K562 (cell line): ENCODE results near the gene CMIP. TPM values are rescaled to one million over a fixed set of nuclear protein-coding genes. Genes with fewer than 3 reads are reported as not detected.
A peak's percentile ranks its signal among the peaks of the same experiment; 100 is the strongest.

ENCODE experiments used
- CCNT2 ChIP-seq: IDR thresholded peaks from 2 replicates; pipeline ENCODE4 v1.6.1; 2011; ENCODE audit warnings: borderline replicate concordance, low read depth, mild to moderate bottlenecking, moderate library complexity, mixed read lengths, low read length; ENCODE audit not compliant: insufficient read length; ENCODE audit errors: extremely low read depth
- CHD4 ChIP-seq: fragments of 200-600 bp; sonication (generic); IDR thresholded peaks from 3 replicates; pipeline ENCODE4 v1.6.1; 2012; ENCODE audit warnings: low read depth, mild to moderate bottlenecking, mixed read lengths, low read length, inconsistent platforms; ENCODE audit not compliant: insufficient read depth, insufficient replicate concordance, poor library complexity, severe bottlenecking
- CTBP1 ChIP-seq: fragments of 450-650 bp; IDR thresholded peaks from 2 replicates; pipeline ENCODE4 v1.6.1; 2016; ENCODE audit warnings: borderline replicate concordance
- DDX20 ChIP-seq: fragments of 450-650 bp; IDR thresholded peaks from 2 replicates; pipeline ENCODE4 v1.6.1; 2016; ENCODE audit warnings: missing genetic modification characterization, low read depth, mild to moderate bottlenecking, missing compliant biosample characterization, moderate library complexity
- E2F3 ChIP-seq: fragments of 250-450 bp; sonication (Bioruptor Pico); IDR thresholded peaks from 2 replicates; pipeline ENCODE4 v1.4.0; 2020; ENCODE audit warnings: mild to moderate bottlenecking
- GTF2A2 ChIP-seq: IDR thresholded peaks from 2 replicates; pipeline ENCODE4 v1.6.1; 2016; ENCODE audit warnings: mild to moderate bottlenecking, missing genetic modification characterization, missing compliant biosample characterization
- HEY1 ChIP-seq: fragments of 250-450 bp; sonication (Bioruptor Pico); IDR thresholded peaks from 2 replicates; pipeline ENCODE4 v1.5.0; 2020; ENCODE audit warnings: mild to moderate bottlenecking, moderate library complexity, borderline replicate concordance
- HOMEZ ChIP-seq: fragments of 250-450 bp; sonication (Bioruptor Pico); IDR thresholded peaks from 2 replicates; pipeline ENCODE4 v1.4.0; 2020; ENCODE audit warnings: mild to moderate bottlenecking, moderate library complexity
- LCOR ChIP-seq: sonication (generic); formaldehyde crosslinking; IDR thresholded peaks from 2 replicates; pipeline ENCODE4 v1.8.0; 2022; ENCODE audit warnings: mild to moderate bottlenecking, missing genetic modification reagents
- MAZ ChIP-seq, 2 experiments: fragments of 450-650 bp in 1 of 2; sonication (generic) in 1 of 2; formaldehyde crosslinking; IDR thresholded peaks in 1 of 2; conservative IDR thresholded peaks in 1 of 2; 2 replicates each; pipeline versions ENCODE4 v1.4.0 to v1.5.0; 2020; ENCODE audit warnings: mild to moderate bottlenecking in 1 of 2, missing genetic modification reagents in 1 of 2
- MEIS2 ChIP-seq: fragments of 450-650 bp; IDR thresholded peaks from 2 replicates; pipeline ENCODE4 v1.6.1; 2014; ENCODE audit warnings: mild to moderate bottlenecking; ENCODE audit not compliant: partially characterized antibody
- PHF21A ChIP-seq: fragments of 450-650 bp; IDR thresholded peaks from 2 replicates; pipeline ENCODE4 v1.6.1; 2017; ENCODE audit warnings: low read depth, borderline replicate concordance
- POLR2G ChIP-seq: fragments of 200-400 bp; formaldehyde crosslinking; IDR thresholded peaks from 2 replicates; pipeline ENCODE4 v1.6.1; 2017; ENCODE audit warnings: low read depth, mild to moderate bottlenecking, antibody characterized with exemption, low read length, moderate library complexity
- RB1 ChIP-seq: fragments of 450-650 bp; IDR thresholded peaks from 2 replicates; pipeline ENCODE4 v1.6.1; 2017; ENCODE audit warnings: low read depth, mild to moderate bottlenecking
- RBM17 ChIP-seq: fragments of 200-400 bp; formaldehyde crosslinking; IDR thresholded peaks from 2 replicates; pipeline ENCODE4 v1.6.1; 2017; ENCODE audit warnings: low read depth, mild to moderate bottlenecking, low read length, borderline replicate concordance
- SMAD3 ChIP-seq: fragments of 450-650 bp; formaldehyde crosslinking; conservative IDR thresholded peaks from 2 replicates; pipeline ENCODE4 v1.4.0; 2020; ENCODE audit warnings: mild to moderate bottlenecking
- SUPT5H ChIP-seq: fragments of 450-650 bp; IDR thresholded peaks from 2 replicates; pipeline ENCODE4 v1.6.1; 2016
- TCFL5 ChIP-seq: fragments of 250-450 bp; sonication (Bioruptor Pico); conservative IDR thresholded peaks from 2 replicates; pipeline ENCODE4 v1.6.1; 2021; ENCODE audit warnings: mild to moderate bottlenecking, moderate library complexity, matching md5 sums
- YBX1 ChIP-seq: fragments of 450-650 bp; IDR thresholded peaks from 2 replicates; pipeline ENCODE4 v1.7.1; 2016; ENCODE audit warnings: mild to moderate bottlenecking
- polyA plus RNA-seq, 8 experiments: library from polyadenylated mRNA; depleted of rRNA in 4 of 8; stranded (reverse) in 5 of 8; unstranded in 3 of 8; fragments of >200 nt; fragmentation: Nextera tagmentation in 2 of 8; fragmentation: Illumina TruSeq in 1 of 8; extraction: Ambion mirVana in 2 of 8; extraction: Trizol in 1 of 8; gene quantifications; 2 replicates each; pipeline versions ENCODE4 v1.2.1 to v1.2.3, GENCODE V29; 2011 to 2014; ENCODE audit warnings: inconsistent platforms in 1 of 8, missing spikeins in 1 of 8
- total RNA-seq, 7 experiments: library from RNA; depleted of rRNA in 6 of 7; stranded (reverse); fragments of >200 nt in 6 of 7; fragmentation: Illumina TruSeq in 2 of 7; extraction: Trizol in 2 of 7; gene quantifications; 2 replicates each; pipeline versions ENCODE4 v1.2.1 to v1.2.3, GENCODE V29; 2011 to 2021; ENCODE audit warnings: low replicate concordance in 1 of 7
- TF ChIP-seq, protein P1 (sequence below): fragments of 450-650 bp; formaldehyde crosslinking; IDR thresholded peaks from 2 replicates; pipeline ENCODE4 v1.4.0; 2022; ENCODE audit warnings: missing genetic modification characterization
- TF ChIP-seq, protein P2 (sequence below): fragments of 450-650 bp; IDR thresholded peaks from 2 replicates; pipeline ENCODE4 v1.7.1; 2018; ENCODE audit warnings: mild to moderate bottlenecking, low read depth; ENCODE audit not compliant: partially characterized antibody
- TF ChIP-seq, protein P3 (sequence below): fragments of 250-450 bp; sonication (Bioruptor Pico); IDR thresholded peaks from 2 replicates; pipeline ENCODE4 v1.6.1; 2021; ENCODE audit warnings: mild to moderate bottlenecking

Gene CMIP
- total and polyA plus RNA-seq, 9 of the 15 experiments (the other 6 are each of a cell fraction or from before 2014, with no cell fraction given): 0.94 to 82.5 (median 10.3) TPM

DNA sequence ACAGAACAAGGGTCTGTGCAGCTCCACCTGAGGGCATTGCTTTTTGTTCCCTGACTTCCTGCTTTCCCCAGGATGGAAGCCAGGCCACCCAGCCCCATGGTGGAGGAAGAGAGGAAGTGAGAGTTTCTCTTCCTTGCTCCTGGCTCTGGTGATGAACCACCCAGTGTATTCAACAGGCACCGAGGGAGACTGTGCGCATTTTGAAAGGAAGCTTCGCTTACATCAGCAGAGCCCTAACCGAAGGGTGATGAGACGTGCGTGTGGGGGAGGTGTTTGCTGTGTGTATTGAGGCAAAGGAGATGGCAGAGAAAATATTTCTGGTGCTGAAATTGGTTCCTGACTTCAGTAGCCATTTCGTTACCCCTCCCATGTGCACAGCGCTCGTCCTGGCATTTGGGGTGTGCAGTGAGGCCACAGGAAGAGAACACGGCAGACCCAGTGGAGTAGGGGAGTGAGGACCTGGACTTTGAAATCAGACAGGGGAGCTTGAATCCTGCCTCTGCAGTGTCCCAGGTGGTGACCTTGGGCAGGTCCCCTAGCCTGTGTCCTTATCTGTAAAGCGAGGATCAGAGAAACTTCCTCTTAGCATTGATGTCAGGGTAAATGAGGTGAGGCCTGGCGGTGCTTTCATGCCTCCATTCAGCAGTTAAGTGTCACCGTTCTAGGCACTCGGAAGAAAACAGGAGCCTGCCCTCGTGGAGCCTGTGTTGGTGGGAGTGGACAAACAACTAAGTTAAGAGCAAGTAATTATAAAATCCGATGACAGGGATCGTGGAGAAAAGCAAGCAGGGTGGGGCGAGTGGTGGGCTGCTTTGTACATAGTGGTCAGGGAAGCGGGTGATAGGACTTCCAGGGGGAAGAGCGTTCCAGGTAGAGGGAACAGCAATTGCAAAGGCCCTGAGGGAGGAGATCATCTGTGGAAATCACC is 7.4 kb downstream of the CMIP start (continued):
- TF ChIP-seq POLR2G (no peak), HEY1 (CRISPR knock-in tag) (no peak), TCFL5 (CRISPR knock-in tag) (no peak), RB1 (no peak; the same call in 1 of the 2 replicates), DDX20 (tag) (no peak), E2F3 (CRISPR knock-in tag) (no peak), CHD4 (no peak), PHF21A (no peak), MEIS2 (peak; percentile 3), SMAD3 (CRISPR knock-in tag) (no peak), LCOR (peak; percentile 41; the same call in 1 of the 2 replicates), CCNT2 (no peak), HOMEZ (CRISPR knock-in tag) (no peak), GTF2A2 (no peak), RBM17 (no peak), MAZ (CRISPR knock-in tag; conservative IDR thresholded peaks at IDR 0.05 in 1 of 2, IDR thresholded peaks at IDR 0.05 in 1 of 2) (peak; percentile 39 to 69; a peak in 3 of 4 replicates), SUPT5H (no peak), CTBP1 (peak; percentile 99), YBX1 (no peak)
- TF ChIP-seq, protein P1, sequence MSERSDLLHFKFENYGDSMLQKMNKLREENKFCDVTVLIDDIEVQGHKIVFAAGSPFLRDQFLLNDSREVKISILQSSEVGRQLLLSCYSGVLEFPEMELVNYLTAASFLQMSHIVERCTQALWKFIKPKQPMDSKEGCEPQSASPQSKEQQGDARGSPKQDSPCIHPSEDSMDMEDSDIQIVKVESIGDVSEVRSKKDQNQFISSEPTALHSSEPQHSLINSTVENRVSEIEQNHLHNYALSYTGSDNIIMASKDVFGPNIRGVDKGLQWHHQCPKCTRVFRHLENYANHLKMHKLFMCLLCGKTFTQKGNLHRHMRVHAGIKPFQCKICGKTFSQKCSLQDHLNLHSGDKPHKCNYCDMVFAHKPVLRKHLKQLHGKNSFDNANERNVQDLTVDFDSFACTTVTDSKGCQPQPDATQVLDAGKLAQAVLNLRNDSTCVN (CRISPR knock-in tag): no peak
- TF ChIP-seq, protein P2, sequence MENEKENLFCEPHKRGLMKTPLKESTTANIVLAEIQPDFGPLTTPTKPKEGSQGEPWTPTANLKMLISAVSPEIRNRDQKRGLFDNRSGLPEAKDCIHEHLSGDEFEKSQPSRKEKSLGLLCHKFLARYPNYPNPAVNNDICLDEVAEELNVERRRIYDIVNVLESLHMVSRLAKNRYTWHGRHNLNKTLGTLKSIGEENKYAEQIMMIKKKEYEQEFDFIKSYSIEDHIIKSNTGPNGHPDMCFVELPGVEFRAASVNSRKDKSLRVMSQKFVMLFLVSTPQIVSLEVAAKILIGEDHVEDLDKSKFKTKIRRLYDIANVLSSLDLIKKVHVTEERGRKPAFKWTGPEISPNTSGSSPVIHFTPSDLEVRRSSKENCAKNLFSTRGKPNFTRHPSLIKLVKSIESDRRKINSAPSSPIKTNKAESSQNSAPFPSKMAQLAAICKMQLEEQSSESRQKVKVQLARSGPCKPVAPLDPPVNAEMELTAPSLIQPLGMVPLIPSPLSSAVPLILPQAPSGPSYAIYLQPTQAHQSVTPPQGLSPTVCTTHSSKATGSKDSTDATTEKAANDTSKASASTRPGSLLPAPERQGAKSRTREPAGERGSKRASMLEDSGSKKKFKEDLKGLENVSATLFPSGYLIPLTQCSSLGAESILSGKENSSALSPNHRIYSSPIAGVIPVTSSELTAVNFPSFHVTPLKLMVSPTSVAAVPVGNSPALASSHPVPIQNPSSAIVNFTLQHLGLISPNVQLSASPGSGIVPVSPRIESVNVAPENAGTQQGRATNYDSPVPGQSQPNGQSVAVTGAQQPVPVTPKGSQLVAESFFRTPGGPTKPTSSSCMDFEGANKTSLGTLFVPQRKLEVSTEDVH: no peak
- TF ChIP-seq, protein P3, sequence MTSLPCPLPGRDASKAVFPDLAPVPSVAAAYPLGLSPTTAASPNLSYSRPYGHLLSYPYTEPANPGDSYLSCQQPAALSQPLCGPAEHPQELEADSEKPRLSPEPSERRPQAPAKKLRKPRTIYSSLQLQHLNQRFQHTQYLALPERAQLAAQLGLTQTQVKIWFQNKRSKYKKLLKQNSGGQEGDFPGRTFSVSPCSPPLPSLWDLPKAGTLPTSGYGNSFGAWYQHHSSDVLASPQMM: no peak
